GM10266 (cell line): Measurements from ENCODE around the gene SETD7.

Experiments used
- DNase-seq: peaks from one replicate; pipeline ENCODE4 v3.0.0; 2012; ENCODE audit errors: extremely low spot score
- TF ChIP-seq, protein P1 (sequence below): IDR thresholded peaks from 2 replicates; pipeline ENCODE4 v1.5.1; 2012; ENCODE audit warnings: mild to moderate bottlenecking, low read depth; ENCODE audit not compliant: control insufficient read depth, insufficient read depth; ENCODE audit errors: missing control alignments

SETD7 gene

DNA sequence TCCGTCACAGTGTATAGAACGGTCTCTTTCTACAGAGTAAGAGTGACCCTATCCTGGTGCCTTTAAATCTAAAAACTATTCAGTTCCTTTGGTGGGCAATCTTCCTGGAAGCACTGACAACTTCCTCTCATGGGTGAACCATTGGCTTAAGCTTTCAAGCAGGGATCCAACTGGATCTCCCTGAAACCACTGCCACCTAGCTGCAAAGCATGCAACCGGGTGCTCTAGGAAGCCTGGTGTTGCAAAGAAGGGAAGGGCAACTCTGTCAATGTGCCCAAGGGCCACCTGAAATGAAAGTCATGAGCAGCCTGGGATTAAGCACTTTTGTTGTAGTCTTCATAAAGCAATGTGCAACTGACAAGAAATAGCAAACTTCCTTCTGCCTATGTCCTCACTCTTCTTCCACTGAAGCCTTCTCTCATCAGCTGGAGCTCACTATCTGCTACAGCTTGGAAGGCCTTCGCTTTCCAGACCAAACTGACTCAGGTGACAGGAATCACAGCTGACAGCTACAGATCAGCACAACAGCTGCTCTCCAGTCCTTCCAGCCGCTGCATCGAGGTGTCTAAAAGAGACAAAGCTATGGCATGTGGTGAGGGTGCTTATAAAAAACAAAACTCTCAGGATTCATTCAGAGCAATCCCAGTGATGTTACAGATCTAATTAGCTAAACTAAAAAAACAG is 46.1 kb downstream of the SETD7 start:
- TF ChIP-seq, protein P1, sequence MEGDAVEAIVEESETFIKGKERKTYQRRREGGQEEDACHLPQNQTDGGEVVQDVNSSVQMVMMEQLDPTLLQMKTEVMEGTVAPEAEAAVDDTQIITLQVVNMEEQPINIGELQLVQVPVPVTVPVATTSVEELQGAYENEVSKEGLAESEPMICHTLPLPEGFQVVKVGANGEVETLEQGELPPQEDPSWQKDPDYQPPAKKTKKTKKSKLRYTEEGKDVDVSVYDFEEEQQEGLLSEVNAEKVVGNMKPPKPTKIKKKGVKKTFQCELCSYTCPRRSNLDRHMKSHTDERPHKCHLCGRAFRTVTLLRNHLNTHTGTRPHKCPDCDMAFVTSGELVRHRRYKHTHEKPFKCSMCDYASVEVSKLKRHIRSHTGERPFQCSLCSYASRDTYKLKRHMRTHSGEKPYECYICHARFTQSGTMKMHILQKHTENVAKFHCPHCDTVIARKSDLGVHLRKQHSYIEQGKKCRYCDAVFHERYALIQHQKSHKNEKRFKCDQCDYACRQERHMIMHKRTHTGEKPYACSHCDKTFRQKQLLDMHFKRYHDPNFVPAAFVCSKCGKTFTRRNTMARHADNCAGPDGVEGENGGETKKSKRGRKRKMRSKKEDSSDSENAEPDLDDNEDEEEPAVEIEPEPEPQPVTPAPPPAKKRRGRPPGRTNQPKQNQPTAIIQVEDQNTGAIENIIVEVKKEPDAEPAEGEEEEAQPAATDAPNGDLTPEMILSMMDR: peak; percentile 45
- no peak for DNase-seq

DNA sequence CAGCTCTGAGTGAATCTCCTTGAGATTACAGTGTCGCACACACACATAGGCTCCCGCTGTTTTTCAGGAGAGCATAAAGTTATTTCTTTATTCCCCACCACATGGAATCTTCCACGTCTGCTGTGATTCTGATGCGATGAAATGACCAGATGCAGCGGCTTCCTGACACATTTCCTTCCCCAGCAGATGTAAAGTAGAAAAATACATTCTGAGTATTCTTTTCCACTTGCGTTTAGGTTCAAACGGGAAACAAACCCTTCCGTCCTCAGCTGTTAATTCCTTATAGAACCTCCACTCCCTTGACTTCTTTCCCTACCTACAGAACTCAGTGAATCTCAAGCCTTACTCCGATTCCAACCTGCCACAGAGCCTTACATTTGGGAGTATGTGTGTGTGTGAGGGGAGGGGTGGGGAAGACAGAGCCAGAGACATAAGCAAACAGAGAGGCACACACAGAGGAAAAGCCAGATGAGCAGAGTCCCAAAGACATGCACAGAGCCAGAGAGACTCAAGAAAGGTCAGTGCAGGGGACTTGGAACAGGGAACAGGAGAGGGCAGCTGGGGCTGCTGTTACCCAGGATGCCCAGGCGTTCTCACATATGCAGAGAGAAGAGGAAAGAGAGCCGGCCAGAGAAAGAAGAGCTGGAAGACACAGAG is 47.3 kb downstream of the SETD7 start:
- no peak for DNase-seq
- TF ChIP-seq, protein P1: no peak

DNA sequence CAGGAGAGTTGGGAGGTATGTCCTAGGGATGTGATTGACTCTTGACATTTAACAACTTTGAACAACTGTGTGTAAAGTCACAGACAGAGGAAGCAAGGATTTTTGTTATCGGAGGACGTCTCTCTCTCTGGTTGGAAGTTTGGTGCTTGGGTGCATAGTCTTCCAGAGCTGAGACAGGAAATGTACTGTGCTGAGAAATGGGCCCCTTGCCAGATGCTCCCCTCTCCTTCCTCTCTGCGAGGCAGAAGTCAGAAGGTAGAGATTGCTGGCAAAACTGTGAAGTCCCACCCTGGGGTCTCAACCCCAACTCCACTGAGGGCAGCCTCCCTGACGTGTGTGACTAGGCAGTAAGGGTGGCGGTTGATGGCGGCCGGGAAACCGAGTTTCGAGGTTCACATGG is 49.2 kb downstream of the SETD7 start:
- TF ChIP-seq, protein P1: no peak
- no peak for DNase-seq

DNA sequence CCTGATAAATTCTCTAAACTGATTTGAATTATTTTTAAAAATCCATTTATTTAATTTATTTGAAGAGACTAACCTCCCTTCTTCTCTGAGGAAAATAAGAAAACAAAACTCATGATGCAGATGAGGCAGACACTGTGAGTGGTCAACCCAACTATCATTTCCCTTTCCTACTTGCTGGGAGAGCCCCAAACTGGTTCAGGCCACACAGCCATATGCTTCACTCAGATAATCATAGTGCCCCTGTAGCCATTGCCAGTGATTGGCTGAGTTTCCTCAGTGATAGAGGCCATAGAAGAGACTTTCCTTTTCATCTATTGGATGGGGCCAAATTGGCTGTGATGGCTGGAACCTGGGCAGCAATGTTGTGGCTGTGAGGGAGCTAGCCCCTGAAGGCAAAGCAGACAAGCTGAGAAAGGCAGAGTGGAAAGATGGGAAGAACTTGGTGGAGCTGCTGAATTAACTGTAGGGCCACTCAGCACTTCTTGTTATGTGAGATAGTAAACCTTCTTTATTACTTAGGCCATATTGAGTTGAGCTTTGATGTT is 52.3 kb downstream of the SETD7 start:
- no peak for DNase-seq
- TF ChIP-seq, protein P1: no peak

DNA sequence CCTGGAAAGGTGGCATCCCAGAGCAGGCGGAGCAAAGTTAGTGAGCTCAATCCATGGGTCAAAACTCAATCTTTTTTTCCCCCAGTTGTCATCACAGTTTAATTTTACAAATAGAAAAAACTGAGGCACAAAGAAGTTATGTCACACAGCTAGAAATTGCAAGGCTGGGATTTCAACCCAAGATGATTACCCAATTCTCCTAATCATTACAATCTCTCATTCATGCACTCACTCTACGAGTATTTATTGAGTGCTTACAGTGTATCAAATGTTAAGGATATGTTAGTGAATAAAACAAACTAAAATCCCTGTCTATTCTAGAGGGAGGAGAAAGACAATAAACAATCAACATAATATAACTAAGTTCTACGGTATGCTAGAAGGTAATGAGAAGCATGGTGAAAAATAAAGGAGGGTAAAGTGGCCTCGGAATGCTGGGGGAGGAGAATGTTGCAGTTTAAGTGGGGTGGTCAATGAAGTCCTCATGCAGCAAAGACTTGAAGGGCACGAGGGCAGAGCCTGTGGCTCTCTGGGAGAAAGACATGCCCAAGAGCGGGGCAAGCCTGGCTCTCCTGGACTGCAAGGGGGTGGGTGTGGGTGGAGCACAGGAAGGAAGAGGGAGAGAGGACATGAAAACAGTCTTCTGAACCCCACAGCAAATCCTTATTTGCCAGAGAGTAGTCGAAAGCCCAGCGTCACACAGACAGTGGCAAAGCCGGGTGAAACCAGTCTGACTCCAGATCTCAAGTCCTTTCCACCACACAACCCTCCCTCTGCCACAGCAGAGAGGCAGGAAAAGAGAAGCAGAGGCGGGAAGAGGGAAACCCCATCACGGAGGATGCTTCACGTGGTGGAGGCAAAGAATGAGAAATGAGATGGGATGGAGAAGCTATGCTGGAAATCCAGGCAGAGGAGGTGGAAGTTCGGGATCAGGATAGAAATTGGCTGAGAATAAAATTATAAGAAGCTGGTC is 53.8 kb downstream of the SETD7 start:
- DNase-seq: no peak
- TF ChIP-seq, protein P1: no peak

DNA sequence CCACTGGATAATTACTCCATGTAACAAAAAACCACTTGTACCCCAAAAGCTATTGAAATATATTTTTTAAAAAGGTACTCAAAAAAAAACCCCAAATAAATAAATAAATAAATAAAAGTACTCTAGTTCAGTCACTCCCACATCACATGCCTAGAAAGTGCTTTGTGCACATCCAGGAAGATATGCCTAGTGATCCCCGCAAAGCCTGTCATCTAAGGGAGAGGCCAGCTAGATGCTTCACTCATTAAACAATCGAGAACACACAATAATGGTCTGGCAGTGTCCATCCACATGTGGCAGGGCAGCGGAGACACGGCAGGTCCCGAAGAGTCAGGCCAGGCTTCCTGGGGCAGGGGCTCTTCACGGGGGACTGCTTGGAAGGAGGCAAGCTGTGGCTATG is 54.5 kb downstream of the SETD7 start:
- no peak for DNase-seq
- TF ChIP-seq, protein P1: no peak
